DMS 273 (cell line): Measurements from ENCODE around the gene CALN1.
"Not testable (repeated sequence)": the region's sequence is repeated elsewhere in the genome, so short reads cannot be mapped to it uniquely, and the experiment has no call there.

Experiments used
- DNase-seq: peaks from one replicate; lab custom pipeline; 2025; ENCODE audit not compliant: unreplicated experiment; lab: John Stamatoyannopoulos, UW

Gene CALN1

DNA sequence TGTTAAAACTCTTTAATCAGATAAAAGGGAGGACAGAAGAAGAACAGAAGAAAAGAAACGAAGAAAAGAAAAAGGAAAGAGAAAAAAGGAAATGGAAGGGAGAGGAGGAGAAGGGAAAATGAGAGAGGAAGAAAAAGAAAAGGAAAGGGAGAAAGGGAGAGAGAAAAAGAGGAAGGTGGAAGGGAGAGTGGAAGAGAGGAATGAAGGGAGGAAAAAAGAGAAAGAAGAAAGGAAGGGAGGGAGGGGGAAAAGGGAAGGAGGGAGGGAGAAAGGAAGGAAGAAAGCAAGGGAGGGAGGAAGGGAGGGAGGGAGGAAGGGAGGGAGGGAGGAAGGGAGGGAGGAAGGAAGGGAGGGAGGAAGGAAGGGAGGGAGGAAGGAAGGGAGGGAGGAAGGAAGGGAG is 305.7 kb downstream of the CALN1 start:
- no peak for DNase-seq

DNA sequence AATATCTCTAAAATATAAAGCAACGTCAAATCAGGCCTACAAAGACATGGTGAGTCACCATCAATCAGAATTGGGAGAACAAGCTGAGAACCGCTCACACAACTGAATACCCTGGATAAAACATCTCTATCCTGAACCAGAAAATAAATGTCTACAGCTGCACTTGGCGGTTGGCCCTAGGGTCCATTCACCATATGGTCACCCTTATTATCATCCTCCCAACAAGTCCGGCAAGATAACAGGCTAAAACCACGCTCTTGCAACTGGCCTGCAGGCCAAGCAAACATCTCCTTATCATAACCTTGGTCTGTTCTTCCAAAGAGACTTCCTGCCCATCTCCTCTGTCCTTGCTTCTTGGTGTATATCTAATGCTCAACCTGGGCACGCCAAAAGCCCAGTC is 310.7 kb downstream of the CALN1 start:
- peak; percentile 47 for DNase-seq

DNA sequence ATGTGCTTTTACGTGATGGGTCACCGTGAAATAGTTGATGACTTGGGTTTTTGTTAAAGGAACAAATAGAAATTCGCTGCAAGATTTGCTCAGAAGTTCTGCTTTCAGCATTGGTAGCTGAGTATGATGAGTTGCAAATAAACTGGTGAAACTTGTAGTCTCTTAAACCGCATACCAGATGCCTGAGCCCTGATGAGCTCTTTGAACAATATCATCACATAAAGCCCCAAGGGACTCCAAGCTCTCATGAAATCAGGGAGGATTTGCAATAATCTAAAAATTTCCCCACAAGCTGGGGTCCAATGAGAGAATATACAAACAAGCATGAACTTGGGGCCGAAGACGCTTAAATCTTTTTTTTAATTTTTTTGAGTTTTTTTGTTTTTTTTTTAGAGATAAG is 312.4 kb downstream of the CALN1 start:
- DNase-seq = peak; percentile 33

DNA sequence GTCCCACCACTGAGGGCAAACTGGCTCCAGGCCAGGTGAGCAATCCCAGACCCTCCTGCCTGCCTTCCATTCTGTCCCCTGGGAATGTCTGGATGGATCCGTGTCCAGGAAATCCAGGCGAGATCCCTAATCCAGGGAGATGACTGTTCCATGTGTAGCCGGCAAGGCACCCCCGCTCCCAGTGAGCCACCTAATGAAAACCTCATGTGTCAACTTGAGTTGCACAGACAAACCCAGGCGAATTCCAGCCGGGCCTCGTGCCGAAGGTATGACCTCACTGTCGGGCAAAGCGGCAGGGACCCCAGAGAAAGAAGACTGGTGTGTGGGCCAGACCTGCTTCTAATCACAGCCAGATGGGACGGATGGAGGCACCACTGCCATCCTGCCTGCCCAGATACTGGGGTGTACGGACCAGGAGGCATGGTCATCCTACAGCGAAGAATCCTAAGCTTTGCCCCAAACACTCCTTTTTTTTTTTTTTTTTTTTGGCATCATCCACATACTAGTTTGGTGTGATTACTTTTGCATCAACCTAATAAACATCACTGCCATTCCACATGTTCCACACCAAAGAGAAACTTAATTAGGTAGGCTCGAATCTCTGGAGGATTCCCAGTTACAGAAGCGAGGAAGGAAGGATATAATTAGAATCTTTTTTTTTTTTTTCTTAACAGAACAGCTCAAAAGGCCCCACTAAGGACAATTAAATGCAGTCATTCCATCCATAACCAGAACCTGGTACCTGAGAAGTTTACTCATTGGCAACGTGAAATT is 313.1 kb downstream of the CALN1 start:
- peak; percentile 83 for DNase-seq

DNA sequence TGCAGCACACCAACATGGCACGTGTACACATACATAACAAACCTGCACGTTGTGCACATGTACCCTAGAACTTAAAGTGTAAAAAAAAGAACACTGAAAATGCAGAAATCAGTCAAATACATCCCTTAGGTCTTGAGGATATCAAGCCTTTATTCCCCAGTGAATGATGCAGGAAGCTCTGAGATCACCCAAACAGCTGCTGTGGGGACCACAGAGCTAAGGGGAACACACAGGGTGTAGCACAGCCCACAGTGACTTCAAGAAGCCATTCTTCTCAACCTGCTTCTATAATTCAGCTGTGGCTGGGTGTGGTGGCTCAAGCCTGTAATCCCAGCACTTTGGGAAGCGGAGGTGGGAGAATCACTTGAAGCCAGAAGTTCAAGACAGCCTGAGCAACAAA is 314.9 kb downstream of the CALN1 start:
- no peak for DNase-seq

DNA sequence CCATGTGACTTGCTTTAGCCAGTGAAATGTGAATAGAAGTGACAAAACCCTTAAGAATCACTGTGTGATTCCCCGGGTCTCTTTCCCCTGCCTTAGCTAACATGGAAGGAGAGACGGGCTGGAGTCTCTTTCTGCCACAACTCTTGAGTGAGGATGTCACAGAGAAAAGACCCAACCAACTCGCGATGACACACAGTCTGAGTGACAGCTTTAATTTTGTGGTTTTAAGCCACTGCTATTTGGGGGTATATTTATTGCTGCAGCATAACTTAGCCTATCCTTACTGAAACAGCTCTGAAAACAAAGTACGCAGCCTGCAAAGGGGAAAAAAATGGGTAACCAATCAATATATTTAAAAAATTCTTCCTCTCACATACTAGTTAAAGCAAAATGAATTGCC is 319.4 kb downstream of the CALN1 start:
- no peak for DNase-seq

DNA sequence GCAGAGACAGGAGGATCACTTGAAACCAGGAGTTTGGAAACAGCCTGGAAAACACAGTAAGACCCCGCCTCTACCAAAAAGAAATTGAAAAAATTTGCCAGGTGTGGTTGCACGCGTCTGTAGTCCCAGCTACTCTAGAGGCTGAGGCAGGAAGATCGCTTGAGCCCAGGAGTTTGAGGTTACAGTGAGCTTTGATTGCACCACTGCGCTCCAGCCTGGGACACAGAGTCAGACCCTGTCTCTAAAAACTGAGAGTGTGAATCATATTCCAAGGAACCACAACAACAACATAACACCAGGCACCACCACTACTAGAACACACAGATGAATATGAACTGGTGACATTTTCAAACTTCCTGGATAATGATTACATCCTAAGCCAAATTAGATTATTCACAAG is 324.2 kb downstream of the CALN1 start:
- no peak for DNase-seq

DNA sequence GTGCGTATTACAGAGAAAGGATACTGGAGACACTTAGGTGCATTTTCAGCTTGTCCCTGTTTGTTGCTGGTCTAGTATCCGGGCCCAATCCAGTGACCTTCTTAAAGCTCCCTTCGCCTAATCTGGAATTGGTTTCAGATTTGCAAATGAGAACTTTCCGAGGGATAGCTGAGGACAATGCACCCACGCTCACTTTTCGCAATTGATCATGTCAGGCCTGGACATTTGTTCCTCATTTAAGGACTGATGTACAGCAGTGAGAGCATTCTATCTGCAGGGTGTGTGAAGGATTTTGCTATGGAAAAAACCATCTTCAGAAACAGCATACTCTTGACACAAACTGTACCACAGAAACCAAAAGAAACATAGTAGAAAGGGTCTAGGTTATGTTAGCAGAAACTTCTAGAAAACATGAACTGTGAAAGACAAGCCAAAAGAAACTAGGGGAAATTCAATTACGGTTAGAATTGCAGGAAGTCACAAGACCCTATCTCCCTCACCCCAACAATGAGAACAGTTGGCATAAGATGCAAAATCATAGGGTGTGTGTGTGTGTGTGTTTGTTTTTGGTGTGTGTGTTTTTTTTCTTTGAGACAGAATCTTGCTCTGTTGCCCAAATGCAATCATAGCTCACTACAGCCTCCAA is 331.1 kb downstream of the CALN1 start:
- no peak for DNase-seq

DNA sequence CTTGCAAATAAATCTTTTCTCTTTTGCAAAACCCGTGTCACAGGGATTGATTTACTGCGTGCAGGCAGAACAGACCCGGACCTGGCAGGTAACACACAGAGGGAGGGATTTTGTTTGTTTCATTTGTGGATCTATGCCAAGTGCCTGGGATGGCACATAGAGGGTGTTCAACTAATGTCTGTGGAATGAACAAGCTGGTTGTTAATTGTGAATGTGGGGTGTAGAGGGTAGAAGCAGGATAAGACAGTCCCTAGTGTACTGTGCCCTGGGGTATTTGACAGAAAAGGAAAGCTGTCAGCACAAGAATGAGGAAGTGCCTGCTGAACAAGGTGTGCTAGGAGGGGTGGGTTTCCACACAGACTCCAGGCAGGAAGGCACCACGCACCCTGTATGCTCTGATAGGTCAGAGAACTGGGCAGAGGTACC is 331.8 kb downstream of the CALN1 start:
- no peak for DNase-seq

DNA sequence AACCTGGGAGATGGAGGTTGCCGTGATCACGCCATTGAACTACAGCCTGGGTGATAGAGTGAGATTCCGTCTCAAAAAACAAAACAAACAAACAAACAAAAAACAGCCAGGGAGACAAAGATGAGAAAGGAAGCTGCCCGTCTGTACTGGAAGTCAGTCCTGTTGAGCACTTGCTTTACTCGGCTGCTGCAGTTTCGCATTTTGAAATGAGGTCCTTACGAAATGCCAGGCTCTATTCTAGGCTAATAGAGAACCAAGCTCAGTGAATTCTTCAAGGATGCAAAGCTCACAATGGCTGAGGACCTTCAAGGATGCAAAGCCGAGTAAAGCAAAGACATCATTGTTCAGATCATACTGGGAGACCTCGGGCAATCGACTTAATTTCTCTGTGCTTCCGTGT is 333.3 kb downstream of the CALN1 start:
- no peak for DNase-seq

DNA sequence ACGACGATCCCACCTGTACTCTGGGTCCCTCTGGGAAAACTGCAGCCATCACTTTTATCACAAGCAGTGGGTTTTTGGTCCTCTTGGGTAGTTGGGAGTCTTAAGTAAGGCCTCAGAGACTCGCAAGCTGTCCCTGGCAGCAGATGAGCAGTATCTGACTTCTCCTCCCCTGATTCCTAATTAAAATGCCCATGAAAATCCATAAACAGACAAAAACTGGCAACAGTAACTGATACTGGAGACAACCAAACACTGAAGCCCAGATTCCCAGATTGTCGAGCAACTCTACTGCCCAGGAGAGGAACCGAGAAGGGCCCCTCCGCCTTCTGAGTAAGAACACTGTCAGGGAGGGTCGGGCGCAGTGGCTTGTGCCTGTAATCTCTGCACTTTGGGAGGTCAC is 333.8 kb downstream of the CALN1 start:
- DNase-seq = no peak

DNA sequence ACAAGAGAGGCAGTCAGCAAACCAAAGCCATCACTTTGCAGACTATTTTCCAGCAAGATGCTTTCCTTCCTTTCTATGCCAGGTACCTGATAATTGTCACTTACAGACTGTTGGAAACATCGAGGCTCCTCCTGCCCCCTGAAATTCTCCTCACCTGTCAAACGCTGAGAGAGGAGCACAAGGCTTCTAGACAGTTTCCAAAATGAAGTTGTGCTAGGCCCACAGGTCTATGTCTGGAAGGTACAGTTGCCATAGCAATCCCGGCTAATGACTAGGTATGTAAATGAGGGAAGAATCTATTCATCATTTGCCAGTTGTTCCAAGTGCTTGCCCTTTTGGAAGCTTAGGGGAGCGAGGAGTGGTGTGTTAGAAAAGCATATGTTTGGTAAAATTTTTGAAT is 334.4 kb downstream of the CALN1 start:
- no peak for DNase-seq

DNA sequence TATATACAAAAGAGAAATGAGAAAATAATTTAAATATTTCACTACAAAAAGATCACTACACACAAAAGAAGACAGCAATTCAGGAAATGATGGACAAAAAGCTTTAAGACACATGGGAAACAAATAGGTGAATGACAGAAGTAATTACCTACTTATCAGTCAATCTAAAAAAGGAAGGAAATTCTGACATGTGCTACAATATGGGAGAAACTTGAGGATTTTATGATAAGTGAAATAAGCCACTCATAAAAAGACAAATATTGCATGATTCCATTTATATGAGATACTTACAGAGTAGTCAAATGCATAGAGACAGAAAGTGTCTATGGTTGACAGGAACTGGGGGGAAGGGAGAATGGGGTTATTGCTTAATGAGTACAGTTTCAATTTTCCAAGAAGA is 339.2 kb downstream of the CALN1 start:
- no peak for DNase-seq

DNA sequence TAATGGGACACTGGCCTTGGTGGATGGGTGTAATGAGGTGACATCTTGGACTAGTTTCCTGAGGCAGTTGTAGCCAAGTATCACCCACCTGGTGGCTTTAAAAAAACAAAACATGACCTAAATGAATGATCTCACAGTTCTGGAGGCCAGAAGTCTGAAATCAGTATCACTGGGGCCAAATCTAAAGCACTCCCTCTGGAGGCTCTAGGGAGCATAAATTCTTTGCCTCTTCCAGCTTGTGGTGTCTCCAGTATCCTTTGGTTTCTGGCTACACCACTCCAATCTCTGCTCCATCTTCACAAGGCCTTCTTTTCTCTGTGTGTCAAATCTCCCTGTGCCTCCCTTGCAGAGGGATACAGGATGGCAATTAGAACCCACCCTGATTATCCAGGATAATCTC is 342.9 kb downstream of the CALN1 start:
- DNase-seq = peak; percentile 37

DNA sequence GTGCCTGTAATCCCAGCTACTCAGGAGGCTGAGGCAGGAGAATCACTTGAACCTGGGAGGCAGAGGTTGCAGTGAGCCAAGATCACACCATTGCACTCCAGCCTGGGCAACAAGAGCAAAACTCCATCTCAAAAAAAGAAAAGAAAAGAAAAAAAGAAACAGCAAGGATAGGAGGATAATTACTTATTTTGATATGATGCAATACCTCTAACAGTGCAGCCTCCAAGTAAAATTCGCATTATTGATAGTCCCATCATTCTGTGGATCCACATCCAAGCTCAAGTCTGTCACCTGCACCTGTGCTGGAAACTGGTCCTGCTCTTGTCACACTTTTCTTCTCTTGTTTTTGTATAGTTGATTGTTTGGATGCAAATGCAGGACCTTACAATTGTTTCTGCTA is 346.4 kb downstream of the CALN1 start:
- DNase-seq = not testable (repeated sequence)

DNA sequence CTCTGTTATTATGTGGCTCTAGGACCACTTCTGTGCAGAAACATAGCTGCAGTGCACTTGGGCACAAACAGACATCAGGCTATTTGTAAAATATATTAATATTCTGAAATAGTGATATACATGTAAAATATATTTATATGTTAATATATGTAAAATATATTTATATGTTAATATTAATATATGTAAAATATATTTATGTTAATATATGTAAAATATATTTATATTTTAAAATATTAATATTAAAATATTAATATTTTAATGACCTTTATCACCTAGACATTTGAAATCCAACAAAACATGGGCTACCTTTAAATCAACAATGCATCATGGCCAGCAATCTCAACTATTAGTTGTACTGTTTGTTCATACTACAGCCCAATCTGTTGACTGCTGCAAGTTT is 347.2 kb downstream of the CALN1 start:
- no peak for DNase-seq

DNA sequence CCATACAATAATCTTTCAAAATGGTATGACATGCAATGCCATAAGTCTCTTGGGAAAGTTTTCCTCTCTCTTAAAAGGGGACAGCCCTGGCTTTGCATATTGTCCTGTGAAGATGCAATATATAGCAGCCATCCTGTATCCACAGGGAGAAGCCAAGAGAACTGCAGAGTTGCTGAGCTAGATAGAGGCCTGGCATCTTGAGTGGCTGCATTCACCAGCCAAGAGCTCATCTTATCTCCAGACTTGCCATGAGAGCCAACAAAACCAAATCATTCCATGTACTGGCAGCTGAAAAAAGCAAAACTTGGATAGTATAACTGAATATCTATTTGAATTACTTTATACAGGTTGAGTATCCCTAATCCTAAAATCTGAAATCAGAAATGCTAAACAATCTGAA is 348.8 kb downstream of the CALN1 start:
- DNase-seq = no peak

DNA sequence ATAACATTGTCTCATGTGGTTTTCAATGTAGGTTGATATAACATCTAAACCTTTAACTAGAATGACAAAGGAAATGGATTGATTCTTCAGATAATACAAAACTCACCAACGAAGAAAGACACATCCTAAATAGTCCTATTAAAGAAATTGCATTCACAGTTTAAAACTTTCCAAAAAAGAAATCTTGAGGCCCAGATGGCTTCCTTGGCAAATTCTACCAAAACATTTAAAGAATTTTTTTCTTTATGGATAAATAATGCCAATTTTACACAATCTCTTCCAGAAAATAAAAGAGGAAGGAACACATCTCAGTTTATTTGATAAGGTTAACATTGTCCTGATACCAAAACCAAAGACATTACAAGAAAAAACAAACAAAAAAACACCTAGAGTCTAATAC is 349.5 kb downstream of the CALN1 start:
- no peak for DNase-seq

DNA sequence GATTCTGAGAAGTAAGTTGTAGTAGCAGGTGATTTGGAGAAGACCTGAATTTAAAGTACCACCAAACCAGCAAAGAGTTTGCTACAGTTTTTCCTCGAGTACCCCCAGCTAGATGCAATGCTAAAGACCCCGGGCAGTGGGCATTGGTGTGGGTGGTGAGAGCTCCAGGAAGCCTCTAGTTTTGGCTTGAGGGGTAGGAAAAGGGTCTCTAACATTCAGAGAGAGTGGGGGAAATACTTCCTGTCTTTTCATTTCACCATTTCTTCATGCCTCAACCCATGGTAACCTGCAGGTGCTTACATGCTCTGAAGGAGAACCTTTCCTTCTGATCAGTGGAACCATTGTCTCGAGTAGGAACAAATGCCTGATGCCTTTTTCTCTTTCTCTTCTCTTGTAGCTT is 352.2 kb downstream of the CALN1 start:
- DNase-seq = no peak

DNA sequence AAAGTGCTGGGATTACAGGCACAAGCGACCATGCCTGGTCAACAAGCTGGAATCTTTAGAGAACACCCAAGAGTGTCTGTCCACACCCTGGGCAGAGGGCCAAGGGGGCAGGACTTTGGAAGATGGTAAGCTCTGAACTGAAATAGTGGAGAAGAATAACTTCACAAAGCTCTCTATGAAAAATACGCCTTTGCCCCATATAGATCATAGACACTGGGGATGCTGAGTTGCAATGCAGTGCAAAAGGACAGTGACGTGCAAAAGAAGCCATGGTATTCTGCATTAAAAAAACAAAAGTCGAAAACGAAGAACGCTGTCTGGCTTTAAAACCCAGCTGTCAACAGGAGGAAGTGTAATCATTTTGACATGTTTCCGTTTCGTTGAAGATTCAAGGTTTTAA is 353.6 kb downstream of the CALN1 start:
- DNase-seq = peak; percentile 17

DNA sequence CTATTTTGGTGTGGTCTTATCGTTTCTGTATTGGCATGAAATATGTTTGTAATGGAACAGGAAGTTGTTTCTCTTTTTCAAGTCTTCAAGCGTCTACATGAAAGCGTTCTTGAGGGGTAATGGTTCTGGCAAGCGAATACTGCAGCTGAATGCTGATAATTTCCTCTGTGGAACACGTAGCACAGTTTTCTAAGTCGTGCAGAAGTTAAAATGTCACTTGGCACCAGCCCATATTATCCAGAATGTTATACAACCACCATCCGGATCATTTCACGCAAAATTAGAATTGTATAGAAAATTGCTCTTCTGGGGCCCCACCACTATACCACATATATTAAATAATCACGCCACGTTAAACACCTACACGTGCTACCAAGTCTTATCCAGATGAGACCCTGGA is 354.3 kb downstream of the CALN1 start:
- DNase-seq = no peak

DNA sequence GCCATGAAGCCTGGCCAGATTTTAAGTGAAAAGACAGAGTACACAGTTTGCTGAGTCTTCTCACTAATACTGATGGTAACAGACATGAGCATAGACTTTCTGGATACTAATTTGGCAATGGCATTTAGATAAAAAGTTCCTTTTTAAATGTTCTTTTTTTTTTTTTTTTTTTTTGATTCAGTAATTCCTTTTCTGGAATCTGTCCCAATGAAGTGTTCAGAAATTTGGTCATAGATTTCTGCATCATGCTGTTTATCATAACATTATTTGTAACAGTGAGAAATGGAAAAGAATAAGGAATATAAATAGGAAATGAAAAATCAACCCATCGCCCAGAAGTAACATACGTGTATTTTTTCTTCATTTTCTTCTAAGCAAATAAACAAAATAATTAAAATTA is 354.9 kb downstream of the CALN1 start:
- no peak for DNase-seq

DNA sequence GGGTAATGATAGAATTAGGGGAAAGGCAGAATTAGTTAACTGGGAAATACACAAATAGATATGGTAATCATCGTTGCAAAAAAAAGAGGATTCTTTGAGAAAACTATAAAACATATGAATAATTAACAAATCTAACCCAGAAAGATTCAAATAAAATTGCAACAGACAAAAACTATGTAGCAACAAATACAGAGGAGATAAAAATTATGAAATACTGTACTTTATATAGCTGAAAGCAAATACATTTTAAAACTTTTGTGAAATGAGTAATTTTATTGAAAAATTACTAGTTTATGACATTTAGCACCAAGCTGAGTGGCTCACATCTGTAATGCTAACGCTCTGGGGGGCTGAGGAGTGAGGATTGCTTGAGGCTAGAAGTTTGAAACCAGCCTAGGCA is 356.7 kb downstream of the CALN1 start:
- DNase-seq = no peak
